HFFc6 (cell line): ENCODE data around the gene SLC24A4. TPM values are rescaled to one million over a fixed set of nuclear protein-coding genes. Genes with fewer than 3 reads are reported as not detected.
A peak's percentile ranks its signal among the peaks of the same experiment; 100 is the strongest.
"Not testable (repeated sequence)": the region's sequence is repeated elsewhere in the genome, so short reads cannot be mapped to it uniquely, and the experiment has no call there.

Experiments
- DNase-seq: peaks from one replicate; pipeline ENCODE4 v3.0.0-alpha.2; 2018
- H3K27ac Mint-ChIP-seq: 2 replicates; pipeline ENCODE4 v1.8.0; 2020; ENCODE audit warnings: mild to moderate bottlenecking, mixed read lengths
- H3K27me3 Mint-ChIP-seq: 2 replicates; pipeline ENCODE4 v1.8.0; 2021; ENCODE audit warnings: mild to moderate bottlenecking, moderate library complexity, mixed read lengths; ENCODE audit not compliant: insufficient read depth
- H3K36me3 Mint-ChIP-seq: 2 replicates; pipeline ENCODE4 v1.8.0; 2021; ENCODE audit warnings: low read depth, mixed read lengths
- H3K4me1 Mint-ChIP-seq: 2 replicates; pipeline ENCODE4 v1.8.0; 2020; ENCODE audit warnings: low read depth, mixed read lengths
- H3K4me3 Mint-ChIP-seq: 2 replicates; pipeline ENCODE4 v1.8.0; 2020; ENCODE audit warnings: mild to moderate bottlenecking, moderate library complexity, mixed read lengths
- H3K9me3 Mint-ChIP-seq: 2 replicates; pipeline ENCODE4 v1.8.0; 2020; ENCODE audit warnings: mild to moderate bottlenecking, mixed read lengths
- CTCF ChIP-seq: fragments of 200-600 bp; sonication (generic); IDR thresholded peaks from 2 replicates; pipeline ENCODE4 v1.5.0; 2021; ENCODE audit warnings: antibody characterized with exemption, mild to moderate bottlenecking
- total RNA-seq, 6 experiments: library from RNA; stranded (reverse); fragmentation: NEBNext Ultra II Directional; extraction: Animal tissue kit (Norgen Biotek cat#: 25700); gene quantifications; 2 replicates in 1 of 6; 3 replicates in 5 of 6; pipeline ENCODE4 v1.2.3, GENCODE V29; 2021

The SLC24A4 gene
- total RNA-seq, 6 experiments from 2014 or later = not detected

GRCh38 chr14:92532490-92533163 lies 209.7 kb downstream of the SLC24A4 start:
- DNase-seq = no peak
- no peaks in the 10 kb centered on the region; the same call in 1 of the 2 replicates for H3K27me3 Mint-ChIP-seq
- H3K4me1 Mint-ChIP-seq = peaks cover 54% of the 10 kb centered on the region
- no peak overlapping the region for H3K4me3 Mint-ChIP-seq
- peaks cover 13% of the 10 kb centered on the region for H3K36me3 Mint-ChIP-seq
- no peak overlapping the region for H3K27ac Mint-ChIP-seq
- no peaks in the 10 kb centered on the region for H3K9me3 Mint-ChIP-seq
- TF ChIP-seq CTCF = no peak

- H3K4me3 Mint-ChIP-seq = no peak overlapping the region
- peaks cover 53% of the 10 kb centered on the region for H3K4me1 Mint-ChIP-seq
- H3K9me3 Mint-ChIP-seq = no peaks in the 10 kb centered on the region
- peaks cover 7% of the 10 kb centered on the region for H3K36me3 Mint-ChIP-seq
- H3K27me3 Mint-ChIP-seq = no peaks in the 10 kb centered on the region; the same call in 1 of the 2 replicates
- no peak for TF ChIP-seq CTCF
- no peak overlapping the region for H3K27ac Mint-ChIP-seq
- DNase-seq = no peak
Measured at GRCh38 chr14:92534932-92535643, 212.1 kb downstream of the SLC24A4 start.

- DNase-seq = peak; percentile 76
- H3K27me3 Mint-ChIP-seq, H3K9me3 Mint-ChIP-seq, H3K36me3 Mint-ChIP-seq, H3K4me3 Mint-ChIP-seq: not testable (repeated sequence)
- Mint-ChIP-seq H3K27ac (peak overlapping the region; percentile 77), H3K4me1 (peaks cover 58% of the 10 kb centered on the region)
Measured at GRCh38 chr14:92536231-92536630, 213.3 kb downstream of the SLC24A4 start.

- no peak for DNase-seq
- peaks cover 3% of the 10 kb centered on the region; the same call in 1 of the 2 replicates for H3K27me3 Mint-ChIP-seq
- no peak for TF ChIP-seq CTCF
- H3K27ac Mint-ChIP-seq = no peak overlapping the region
- H3K9me3 Mint-ChIP-seq = peaks cover 5% of the 10 kb centered on the region
- peaks cover 54% of the 10 kb centered on the region for H3K4me1 Mint-ChIP-seq
- peaks cover 15% of the 10 kb centered on the region for H3K36me3 Mint-ChIP-seq
- no peak overlapping the region for H3K4me3 Mint-ChIP-seq
Measured at GRCh38 chr14:92538412-92538985, 215.5 kb downstream of the SLC24A4 start.

- peaks cover 54% of the 10 kb centered on the region for H3K4me1 Mint-ChIP-seq
- peaks cover 5% of the 10 kb centered on the region for H3K9me3 Mint-ChIP-seq
- DNase-seq = no peak
- no peak overlapping the region; the same call in 1 of the 2 replicates for H3K4me3 Mint-ChIP-seq
- H3K36me3 Mint-ChIP-seq = peaks cover 15% of the 10 kb centered on the region
- H3K27ac Mint-ChIP-seq = peak overlapping the region; percentile 95
- TF ChIP-seq CTCF = no peak
- peaks cover 3% of the 10 kb centered on the region; the same call in 1 of the 2 replicates for H3K27me3 Mint-ChIP-seq
Measured at GRCh38 chr14:92539419-92539818, 216.5 kb downstream of the SLC24A4 start.

- Mint-ChIP-seq H3K27ac (peak overlapping the region; percentile 95), H3K4me3 (no peak overlapping the region), H3K27me3 (peaks cover 3% of the 10 kb centered on the region; the same call in 1 of the 2 replicates), H3K36me3 (peaks cover 15% of the 10 kb centered on the region), H3K4me1 (peaks cover 54% of the 10 kb centered on the region), H3K9me3 (peaks cover 5% of the 10 kb centered on the region)
- DNase-seq = no peak
- no peak for TF ChIP-seq CTCF
Measured at GRCh38 chr14:92539875-92540274, 216.9 kb downstream of the SLC24A4 start.
